HG03521 (cell line): ENCODE results near the gene DGKQ.
"Not testable (repeated sequence)": the region's sequence is repeated elsewhere in the genome, so short reads cannot be mapped to it uniquely, and the experiment has no call there.

Source experiments
- ATAC-seq: cut with Tn5 transposase; IDR thresholded peaks from one replicate; pipeline ENCODE4 v1.9.1; 2021; ENCODE audit warnings: mild to moderate bottlenecking, moderate library complexity; ENCODE audit not compliant: unreplicated experiment

The DGKQ gene

GRCh38 chr4:982291-982690, 8.9 kb upstream of the DGKQ start:
- no peak for ATAC-seq

GRCh38 chr4:978957-979701, 5.8 kb upstream of the DGKQ start:
- no peak for ATAC-seq

DNA sequence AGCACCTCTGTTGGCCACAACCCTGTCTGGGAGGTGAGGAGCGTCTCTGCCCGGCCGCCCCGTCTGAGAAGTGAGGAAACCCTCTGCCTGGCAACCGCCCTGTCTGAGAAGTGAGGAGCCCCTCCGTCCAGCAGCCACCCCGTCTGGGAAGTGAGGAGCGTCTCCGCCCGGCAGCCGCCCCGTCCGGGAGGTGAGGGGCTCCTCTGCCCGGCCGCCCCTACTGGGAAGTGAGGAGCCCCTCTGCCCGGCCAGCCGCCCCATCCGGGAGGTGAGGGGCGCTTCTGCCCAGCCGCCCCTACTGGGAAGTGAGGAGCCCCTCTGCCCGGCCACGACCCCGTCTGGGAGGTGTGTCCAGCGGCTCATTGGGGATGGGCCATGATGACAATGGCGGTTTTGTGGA, 2.6 kb upstream of the DGKQ start:
- ATAC-seq: not testable (repeated sequence)

GRCh38 chr4:974668-975067, 1.3 kb upstream of the DGKQ start:
- ATAC-seq: no peak

DNA sequence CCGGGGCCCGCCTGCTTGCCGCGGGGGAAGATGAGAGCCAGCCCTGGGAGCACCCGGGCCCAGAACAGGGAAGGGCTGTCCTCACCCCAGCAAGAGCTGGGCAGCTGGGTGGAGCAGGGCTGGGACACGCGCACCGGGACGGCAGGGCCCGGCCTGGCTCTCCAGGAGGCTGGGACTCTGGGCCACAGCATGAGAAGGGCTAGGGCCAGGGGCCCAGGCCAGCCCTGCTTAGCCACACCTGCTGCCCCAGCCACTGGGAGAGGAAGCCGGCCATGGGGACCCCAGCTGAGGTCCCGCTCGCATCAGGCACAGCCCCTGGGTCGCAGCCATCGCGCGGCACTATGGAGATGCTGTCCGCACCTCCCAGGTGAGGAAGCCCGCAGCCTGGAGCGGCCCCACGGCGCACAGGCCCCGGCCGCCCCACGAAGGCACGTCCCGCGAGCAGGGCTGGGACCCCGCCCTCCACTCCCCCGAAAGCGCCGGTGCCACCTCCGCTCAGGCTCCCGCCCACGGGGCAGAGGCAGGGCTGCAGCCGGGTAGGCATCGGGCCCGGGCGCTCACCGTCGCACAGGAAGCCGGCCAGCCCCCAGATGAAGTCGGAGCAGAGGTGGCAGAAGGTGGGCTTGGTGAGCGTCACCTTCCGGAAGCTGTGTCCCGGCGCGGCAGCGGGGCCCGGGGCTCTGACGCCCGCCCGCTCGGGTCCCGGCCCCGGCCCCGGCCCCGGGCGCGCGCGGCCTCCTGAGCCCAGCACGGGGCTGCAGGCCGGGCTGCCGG, 531 bp downstream of the DGKQ start:
- ATAC-seq: peak; percentile 34

DNA sequence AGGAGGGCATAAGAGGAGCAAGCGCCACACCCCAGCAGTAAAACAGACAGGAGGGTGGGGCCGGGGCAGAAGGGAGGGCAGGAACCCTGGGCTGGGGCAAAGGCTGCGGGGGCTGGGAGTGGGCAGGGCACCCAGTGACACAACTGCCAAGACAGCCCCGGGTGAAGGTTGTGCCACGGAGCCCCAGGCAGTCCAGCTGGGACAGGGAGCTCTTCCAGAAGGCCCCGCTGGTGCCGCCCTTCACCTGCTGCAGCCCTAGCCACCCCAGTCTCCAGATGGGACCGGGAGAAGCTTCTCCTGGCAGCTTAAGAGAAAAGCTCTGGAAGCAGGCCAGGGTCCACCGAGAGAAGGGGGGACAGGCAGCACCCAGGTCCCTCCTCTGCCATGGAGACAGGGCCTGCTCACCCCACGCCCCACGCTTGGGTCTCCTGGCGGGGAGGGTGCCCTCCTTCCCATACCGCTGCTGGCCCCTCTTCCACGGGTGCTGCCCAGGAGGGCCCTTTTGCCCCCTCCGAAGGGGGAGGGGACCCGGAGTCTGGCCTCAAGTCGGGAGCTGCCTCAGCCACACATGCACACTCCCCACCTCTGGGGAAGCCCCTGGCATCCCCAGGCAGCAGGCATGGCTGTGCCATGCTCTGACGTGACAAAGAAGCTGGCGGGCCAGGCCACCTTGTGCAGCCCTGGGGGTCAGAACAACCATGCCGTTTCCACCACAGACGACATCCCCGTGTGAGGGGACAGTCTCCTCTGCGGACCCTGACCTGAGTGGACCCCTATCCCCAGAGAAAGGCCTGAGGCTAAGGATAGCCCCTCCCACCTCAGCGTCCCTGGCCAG, 1.5 kb downstream of the DGKQ start:
- no peak for ATAC-seq

- ATAC-seq: no peak
Observed at GRCh38 chr4:970854-971520, 2.4 kb downstream of the DGKQ start.

GRCh38 chr4:970046-970745, 3.2 kb downstream of the DGKQ start:
- no peak for ATAC-seq

DNA sequence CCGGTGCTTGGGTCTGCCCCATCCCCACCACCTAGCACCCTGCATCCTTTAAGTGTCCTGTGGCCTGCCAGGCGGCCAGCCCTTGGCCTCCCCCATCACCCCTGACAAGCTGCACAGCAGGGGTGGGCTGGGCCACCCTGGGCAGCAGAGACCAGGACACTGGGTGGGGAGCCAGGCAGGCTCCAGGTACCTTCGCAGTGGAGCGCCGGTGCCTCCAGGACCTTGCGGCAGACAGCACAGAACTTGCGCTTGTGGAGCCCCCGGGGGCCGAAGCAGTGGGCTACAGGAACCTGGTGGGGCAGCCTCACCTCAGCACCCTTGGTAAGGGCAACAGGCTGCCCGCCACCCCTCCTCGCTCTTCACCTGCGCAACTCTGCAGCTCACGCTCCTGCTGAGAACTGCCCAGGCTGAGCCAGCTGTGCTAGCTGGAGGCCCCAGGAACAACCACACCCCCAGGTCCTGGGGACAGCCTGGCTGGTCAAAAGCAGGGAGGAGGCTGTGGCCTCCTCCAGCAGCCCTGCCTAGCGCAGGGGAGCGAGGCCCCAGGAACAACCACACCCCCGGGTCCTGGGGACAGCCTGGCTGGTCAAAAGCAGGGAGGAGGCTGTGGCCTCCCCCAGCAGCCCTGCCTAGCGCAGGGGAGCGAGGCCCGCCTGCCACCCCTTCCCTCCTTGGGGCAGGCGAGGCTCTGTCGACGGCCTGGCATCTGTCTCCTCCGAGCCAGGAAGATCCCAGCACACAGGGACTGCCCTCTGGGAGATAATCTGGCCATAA, 4.6 kb downstream of the DGKQ start:
- no peak for ATAC-seq

DNA sequence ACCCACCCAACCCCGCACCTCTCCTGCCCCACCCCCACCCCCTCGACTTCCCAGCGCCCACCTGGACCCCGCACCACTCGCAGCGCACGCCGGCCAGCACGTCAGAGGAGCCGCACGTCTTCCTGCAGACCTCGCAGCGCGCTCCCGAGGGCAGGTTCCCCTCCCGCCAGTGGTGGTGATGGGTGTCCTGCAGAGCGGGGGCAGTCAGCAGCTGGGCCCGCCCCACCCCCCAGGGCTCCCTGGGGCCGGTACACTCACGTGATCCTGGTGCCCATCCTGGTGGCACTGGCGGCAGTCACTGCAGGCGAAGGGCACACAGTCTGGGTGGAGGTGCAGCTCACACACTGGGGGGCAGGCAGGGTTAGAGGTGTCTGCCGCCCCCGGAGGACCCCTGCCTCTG, 5.1 kb downstream of the DGKQ start:
- no peak for ATAC-seq

- no peak for ATAC-seq
Observed at GRCh38 chr4:967113-968104, 6.0 kb downstream of the DGKQ start.

DNA sequence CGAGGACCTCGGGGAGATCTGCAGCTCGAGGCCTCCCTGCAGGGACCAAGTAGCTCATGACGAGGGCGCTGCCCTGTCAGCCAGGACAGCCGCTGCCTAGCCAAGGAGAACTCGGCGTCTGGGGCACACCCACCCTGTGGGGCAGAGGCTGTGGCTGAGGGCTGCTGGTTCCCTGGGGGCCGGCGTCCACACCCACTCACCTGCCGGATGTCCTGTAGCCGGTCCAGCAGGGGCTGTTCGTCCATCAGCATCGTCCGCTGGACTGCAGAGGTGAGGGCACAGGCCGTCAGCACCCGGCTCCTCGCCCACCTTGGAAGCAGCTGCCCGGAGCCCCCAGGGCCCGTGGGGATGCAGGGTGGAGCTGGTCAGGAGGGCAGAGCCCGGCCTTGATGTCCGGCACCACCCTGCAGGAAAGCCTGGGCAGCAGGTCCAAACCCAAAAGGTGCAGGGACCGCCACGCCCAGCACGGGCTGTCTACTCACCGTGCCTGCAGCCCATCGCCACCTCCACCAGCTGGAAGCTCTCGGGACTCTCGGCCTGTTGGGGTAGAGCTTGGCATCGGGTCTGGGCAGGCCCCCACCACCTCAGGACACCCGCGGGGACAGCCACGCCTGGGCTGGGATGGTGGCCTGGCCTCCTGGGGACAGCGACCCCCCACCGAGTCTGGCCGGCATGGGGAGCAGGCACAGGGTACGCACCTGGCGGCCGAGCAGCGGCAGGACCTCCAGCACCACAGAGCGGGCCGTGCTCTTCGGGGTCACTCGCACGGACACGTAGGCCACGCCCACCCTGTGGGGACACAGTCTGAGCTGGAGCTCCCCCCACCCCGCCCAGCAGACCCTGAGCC, 6.9 kb downstream of the DGKQ start:
- ATAC-seq: no peak

- no peak for ATAC-seq
Observed at GRCh38 chr4:965766-966134, 7.6 kb downstream of the DGKQ start.

- ATAC-seq: no peak
Observed at GRCh38 chr4:965048-965765, 8.2 kb downstream of the DGKQ start.

- no peak for ATAC-seq
Observed at GRCh38 chr4:964346-965025, 8.9 kb downstream of the DGKQ start.
